ENCODE measurements around the gene ACVRL1. TPM values are rescaled to one million over a fixed set of nuclear protein-coding genes. Genes with fewer than 3 reads are reported as not detected.
A peak's percentile ranks its signal among the peaks of the same experiment; 100 is the strongest.

Gene ACVRL1
- total RNA-seq, 1 donor from 2014 or later, result 2.0 TPM

DNA sequence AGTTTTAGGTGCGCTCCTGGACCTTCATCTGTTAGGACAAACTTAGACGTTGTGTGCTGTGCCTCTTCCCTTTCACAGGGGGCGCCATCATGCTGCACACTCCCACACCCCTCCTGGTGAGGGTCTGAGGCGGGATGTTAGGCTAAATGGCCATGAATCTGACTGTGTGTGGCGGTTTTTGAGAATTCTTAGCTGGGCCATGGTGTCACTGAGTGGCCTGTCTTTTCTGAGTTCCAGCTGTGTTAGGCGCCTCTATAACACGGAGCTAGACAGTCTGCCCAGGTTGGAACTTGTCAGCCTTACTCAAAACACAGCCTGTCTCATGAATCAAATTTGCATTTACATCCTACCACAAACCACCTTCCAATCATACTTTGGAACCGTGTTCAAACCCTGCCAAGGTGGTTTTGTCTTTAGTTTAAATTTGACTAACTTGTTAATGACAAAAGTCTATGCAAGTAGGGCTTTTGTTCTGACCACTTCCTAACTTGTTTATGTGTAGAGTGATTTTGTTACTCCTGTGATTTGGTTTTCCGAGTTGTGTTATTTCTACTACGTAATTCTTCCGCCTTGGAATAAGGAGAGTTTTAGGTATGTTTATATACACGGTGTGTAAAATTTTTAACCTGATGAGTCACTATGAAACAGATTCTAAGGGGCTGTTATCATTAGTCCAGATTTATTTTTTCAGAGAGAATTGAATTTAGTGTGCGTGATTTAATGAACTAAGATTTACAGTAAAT is 63.8 kb downstream of the ACVRL1 start:
- H3K9me3 Mint-ChIP-seq, result peaks cover under 1% of the 10 kb centered on the region
- H4K20me1 ChIP-seq (ENCODE audit: low read depth), result peaks cover 78% of the 10 kb centered on the region
- no peak overlapping the region for H2AFZ ChIP-seq (replicated peaks)
- H3K4me1 ChIP-seq, result peaks cover 15% of the 10 kb centered on the region
- H3K9me3 ChIP-seq (ENCODE audit: low read depth), result no peaks in the 10 kb centered on the region
- H3K27ac ChIP-seq, result no peak overlapping the region
- no peak overlapping the region for H3K4me2 ChIP-seq
- no peak overlapping the region for H3K27ac Mint-ChIP-seq
- no peaks in the 10 kb centered on the region for H3K27me3 Mint-ChIP-seq (ENCODE audit: insufficient read depth, low read depth)
- no peaks in the 10 kb centered on the region for H3K27me3 ChIP-seq
- DNase-seq (ENCODE audit: low spot score), result peak; percentile 65
- H3K4me1 Mint-ChIP-seq, result peaks cover 36% of the 10 kb centered on the region
- no peak overlapping the region for H3K4me3 Mint-ChIP-seq
- no peaks in the 10 kb centered on the region for H3F3A ChIP-seq (ENCODE audit: low read depth)
- no peak for TF ChIP-seq EZH2 (IDR thresholded peaks at IDR 0.05)
- TF ChIP-seq, protein P1, sequence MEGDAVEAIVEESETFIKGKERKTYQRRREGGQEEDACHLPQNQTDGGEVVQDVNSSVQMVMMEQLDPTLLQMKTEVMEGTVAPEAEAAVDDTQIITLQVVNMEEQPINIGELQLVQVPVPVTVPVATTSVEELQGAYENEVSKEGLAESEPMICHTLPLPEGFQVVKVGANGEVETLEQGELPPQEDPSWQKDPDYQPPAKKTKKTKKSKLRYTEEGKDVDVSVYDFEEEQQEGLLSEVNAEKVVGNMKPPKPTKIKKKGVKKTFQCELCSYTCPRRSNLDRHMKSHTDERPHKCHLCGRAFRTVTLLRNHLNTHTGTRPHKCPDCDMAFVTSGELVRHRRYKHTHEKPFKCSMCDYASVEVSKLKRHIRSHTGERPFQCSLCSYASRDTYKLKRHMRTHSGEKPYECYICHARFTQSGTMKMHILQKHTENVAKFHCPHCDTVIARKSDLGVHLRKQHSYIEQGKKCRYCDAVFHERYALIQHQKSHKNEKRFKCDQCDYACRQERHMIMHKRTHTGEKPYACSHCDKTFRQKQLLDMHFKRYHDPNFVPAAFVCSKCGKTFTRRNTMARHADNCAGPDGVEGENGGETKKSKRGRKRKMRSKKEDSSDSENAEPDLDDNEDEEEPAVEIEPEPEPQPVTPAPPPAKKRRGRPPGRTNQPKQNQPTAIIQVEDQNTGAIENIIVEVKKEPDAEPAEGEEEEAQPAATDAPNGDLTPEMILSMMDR (IDR thresholded peaks at IDR 0.05), result peak; percentile 75
- TF ChIP-seq EZH2phosphoT487 (IDR thresholded peaks at IDR 0.05), result no peak
- no peak overlapping the region for H3K9ac ChIP-seq
- peaks cover 62% of the 10 kb centered on the region for H3K79me2 ChIP-seq (ENCODE audit: low read depth)
- no peak overlapping the region for H3K4me3 ChIP-seq
- no peaks in the 10 kb centered on the region for H3K36me3 ChIP-seq
- H3K36me3 Mint-ChIP-seq, result peaks cover 10% of the 10 kb centered on the region

DNA sequence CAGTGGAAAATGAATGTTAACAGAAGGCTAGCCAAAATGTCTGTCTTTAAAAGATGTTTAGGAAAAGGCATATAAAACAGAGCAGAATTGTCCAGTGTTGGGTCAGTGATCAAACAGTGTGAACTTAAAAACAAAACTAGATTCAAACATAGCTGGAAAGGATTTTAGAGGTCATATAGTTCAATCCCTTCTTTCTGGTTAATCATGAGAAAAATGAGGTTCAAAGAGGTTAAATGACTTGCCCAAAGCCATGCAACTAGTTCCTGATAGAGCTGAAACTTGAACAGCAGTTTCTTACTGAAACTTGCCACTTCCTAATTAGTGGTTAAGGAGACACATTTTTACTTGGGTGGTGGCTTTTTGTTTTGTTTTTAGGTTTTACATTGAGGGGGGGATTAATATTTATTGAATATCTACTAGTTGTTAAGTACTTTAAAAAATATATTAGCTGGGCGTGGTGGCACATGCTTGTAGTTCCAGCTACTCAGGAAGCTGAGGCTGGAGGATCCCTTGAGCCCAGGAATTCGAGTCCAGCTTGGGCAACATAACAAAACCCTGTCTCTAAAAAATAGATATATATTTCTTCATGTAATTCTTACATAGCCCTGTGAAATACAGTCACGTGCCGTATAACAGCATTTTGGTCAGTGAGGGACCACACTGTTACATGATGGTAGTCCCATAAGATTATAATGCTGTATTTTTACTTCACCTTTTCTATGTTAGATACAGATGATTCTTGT is 64.5 kb downstream of the ACVRL1 start:
- no peaks in the 10 kb centered on the region for H3K27me3 Mint-ChIP-seq (ENCODE audit: insufficient read depth, low read depth)
- no peak for TF ChIP-seq EZH2 (IDR thresholded peaks at IDR 0.05)
- Histone ChIP-seq H3K36me3 (no peaks in the 10 kb centered on the region), H3K4me1 (peaks cover 15% of the 10 kb centered on the region), H3K9ac (no peak overlapping the region), H3K4me2 (no peak overlapping the region), H3K4me3 (no peak overlapping the region), H3K9me3 (ENCODE audit: low read depth) (no peaks in the 10 kb centered on the region), H3K27me3 (no peaks in the 10 kb centered on the region), H3K79me2 (ENCODE audit: low read depth) (peaks cover 54% of the 10 kb centered on the region), H2AFZ (replicated peaks) (no peak overlapping the region), H3K27ac (no peak overlapping the region), H4K20me1 (ENCODE audit: low read depth) (peaks cover 78% of the 10 kb centered on the region), H3F3A (ENCODE audit: low read depth) (no peaks in the 10 kb centered on the region)
- DNase-seq (ENCODE audit: low spot score), result no peak
- H3K4me3 Mint-ChIP-seq, result no peak overlapping the region
- H3K4me1 Mint-ChIP-seq, result peaks cover 36% of the 10 kb centered on the region
- H3K36me3 Mint-ChIP-seq, result peaks cover 16% of the 10 kb centered on the region
- H3K9me3 Mint-ChIP-seq, result no peaks in the 10 kb centered on the region
- H3K27ac Mint-ChIP-seq, result no peak overlapping the region

- H3K9me3 Mint-ChIP-seq, result no peaks in the 10 kb centered on the region
- Histone ChIP-seq H4K20me1 (ENCODE audit: low read depth) (peaks cover 78% of the 10 kb centered on the region), H3K36me3 (no peaks in the 10 kb centered on the region), H3K4me2 (no peak overlapping the region), H3K27ac (no peak overlapping the region), H3K4me1 (peaks cover 15% of the 10 kb centered on the region), H3K9ac (no peak overlapping the region), H3K27me3 (no peaks in the 10 kb centered on the region), H2AFZ (replicated peaks) (no peak overlapping the region), H3F3A (ENCODE audit: low read depth) (no peaks in the 10 kb centered on the region), H3K4me3 (no peak overlapping the region), H3K79me2 (ENCODE audit: low read depth) (peaks cover 49% of the 10 kb centered on the region), H3K9me3 (ENCODE audit: low read depth) (no peaks in the 10 kb centered on the region)
- TF ChIP-seq, protein P1 (IDR thresholded peaks at IDR 0.05), result no peak
- no peak for TF ChIP-seq EZH2phosphoT487 (IDR thresholded peaks at IDR 0.05)
- TF ChIP-seq EZH2 (IDR thresholded peaks at IDR 0.05), result no peak
- peaks cover 36% of the 10 kb centered on the region for H3K4me1 Mint-ChIP-seq
- H3K4me3 Mint-ChIP-seq, result no peak overlapping the region
- no peak for DNase-seq (ENCODE audit: low spot score)
- H3K27me3 Mint-ChIP-seq (ENCODE audit: insufficient read depth, low read depth), result no peaks in the 10 kb centered on the region
- peaks cover 18% of the 10 kb centered on the region for H3K36me3 Mint-ChIP-seq
- no peak overlapping the region for H3K27ac Mint-ChIP-seq
Measured at GRCh38 chr12:51972422-51972812, 65.1 kb downstream of the ACVRL1 start.

Data from neural progenitor cell (in vitro differentiated cells).